ENCODE results near the gene KCNQ4.
A peak's percentile ranks its signal among the peaks of the same experiment; 100 is the strongest.

KCNQ4 gene

DNA sequence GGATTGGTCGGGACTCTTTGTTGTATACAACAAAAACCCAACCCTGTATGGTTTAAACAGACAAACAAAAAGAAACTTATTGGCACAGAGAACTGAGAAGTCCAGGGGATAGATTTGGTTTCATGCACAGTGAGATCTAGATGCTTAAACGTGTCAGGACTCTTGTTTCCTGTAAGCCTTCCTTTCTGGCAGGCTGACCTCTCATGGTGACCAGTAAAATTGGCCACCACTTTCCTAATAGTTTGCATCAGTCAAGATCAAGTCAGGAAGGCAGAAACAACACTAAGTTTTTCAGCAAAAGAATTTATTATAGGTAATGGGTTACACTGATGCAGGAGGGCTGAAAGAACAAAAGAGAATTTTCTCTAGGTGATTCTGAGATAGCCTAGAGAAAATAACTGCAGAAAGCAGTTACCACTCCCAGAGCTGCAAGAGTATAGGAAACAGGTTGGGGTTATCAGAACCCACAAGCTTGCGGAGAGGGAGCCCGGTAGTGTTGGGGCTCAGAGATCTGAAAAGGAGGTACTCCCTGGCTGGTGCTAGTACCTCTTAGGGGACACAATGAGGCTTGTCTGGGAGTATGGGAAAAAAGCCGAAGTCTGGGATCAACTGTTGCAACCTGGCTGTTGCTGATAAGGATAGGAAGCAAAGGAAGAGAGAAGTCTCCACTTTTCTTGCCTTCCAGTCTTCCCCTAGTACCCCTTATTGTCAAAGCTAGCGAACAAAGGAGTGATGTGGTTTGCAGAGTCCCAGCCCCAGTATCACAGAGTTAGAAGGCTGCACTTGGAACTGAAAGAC, 57.1 kb downstream of the KCNQ4 start:
- no peak for DNase-seq (ENCODE audit: low read depth in 2 of 2)

DNA sequence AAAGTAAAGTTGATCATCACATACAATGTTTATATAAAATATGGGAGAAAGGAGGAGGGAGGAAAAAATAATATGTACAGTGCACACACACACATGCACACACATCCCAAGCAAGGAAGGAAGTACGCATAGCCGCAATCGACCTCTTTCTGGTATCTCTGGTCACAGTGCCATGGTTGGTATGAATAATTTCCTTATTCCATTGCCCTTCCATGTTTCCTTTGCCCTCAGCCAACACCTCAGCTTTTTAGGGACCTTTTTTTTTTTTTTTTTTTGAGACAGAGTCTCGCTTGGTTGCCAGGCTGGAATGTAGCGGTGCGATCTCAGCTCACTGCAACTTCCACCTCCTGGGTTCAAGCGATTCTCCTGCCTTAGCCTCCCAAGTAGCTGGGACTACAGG, 58.0 kb downstream of the KCNQ4 start:
- DNase-seq (ENCODE audit: low read depth in 2 of 2) = no peak

DNA sequence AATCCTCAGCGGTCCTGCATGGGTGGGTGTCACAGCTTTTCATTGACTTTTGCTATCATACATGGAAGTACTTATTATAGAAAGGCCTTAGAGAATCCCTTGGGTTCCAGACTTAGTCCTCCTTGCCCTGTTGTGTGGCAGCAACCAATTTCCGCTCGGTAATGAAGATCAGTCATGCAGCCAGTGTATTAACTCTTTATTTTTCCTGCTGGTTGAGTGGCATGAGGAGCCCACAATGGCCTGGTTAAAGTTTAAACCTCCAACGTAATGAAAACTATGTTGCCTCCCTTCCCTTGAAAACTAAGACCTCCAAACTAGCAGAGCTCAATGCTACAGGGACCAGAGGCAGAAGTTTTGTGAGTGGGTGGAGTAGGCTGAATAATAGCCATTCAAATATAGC, 58.6 kb downstream of the KCNQ4 start:
- DNase-seq (ENCODE audit: low read depth in 2 of 2) = no peak

DNA sequence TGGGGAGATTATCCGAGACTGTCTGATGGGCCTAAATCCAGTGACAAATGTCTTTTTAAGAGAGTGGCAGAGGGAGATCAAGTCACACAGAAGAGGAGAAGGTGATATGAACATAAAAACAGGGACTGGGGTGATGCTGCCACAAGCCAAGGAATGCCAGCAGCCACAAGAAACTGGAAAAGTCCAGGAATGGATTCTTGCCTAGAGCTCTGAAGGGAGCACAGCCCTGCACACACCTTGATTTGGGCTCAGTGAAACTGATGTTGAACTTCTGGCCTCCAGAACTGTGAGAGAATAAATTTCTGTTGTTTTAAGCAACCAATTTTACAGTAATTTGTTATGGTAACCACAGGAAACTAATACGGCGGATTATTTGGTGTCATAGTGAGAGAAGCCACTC, 59.1 kb downstream of the KCNQ4 start:
- DNase-seq (ENCODE audit: low read depth in 2 of 2) = no peak

DNA sequence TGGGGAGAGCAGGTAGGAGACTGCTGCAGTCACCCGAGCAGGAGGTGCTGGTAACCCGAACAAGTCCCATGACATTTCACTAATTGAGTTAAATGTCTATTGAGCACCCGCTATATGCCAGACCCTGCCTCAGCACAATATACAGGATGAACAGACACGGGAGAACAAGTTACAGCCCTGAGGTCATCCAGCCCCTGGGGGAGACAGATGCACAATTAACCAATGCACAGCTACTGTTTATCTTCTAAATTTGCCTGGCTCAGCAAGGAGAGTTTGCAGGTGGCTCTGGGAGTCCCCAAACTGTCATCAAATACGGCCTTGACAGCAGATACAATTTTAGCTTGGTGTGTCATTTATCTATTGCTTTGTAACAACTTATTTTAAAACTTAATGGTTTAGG, 60.5 kb downstream of the KCNQ4 start:
- DNase-seq (ENCODE audit: low read depth in 2 of 2) = no peak

DNA sequence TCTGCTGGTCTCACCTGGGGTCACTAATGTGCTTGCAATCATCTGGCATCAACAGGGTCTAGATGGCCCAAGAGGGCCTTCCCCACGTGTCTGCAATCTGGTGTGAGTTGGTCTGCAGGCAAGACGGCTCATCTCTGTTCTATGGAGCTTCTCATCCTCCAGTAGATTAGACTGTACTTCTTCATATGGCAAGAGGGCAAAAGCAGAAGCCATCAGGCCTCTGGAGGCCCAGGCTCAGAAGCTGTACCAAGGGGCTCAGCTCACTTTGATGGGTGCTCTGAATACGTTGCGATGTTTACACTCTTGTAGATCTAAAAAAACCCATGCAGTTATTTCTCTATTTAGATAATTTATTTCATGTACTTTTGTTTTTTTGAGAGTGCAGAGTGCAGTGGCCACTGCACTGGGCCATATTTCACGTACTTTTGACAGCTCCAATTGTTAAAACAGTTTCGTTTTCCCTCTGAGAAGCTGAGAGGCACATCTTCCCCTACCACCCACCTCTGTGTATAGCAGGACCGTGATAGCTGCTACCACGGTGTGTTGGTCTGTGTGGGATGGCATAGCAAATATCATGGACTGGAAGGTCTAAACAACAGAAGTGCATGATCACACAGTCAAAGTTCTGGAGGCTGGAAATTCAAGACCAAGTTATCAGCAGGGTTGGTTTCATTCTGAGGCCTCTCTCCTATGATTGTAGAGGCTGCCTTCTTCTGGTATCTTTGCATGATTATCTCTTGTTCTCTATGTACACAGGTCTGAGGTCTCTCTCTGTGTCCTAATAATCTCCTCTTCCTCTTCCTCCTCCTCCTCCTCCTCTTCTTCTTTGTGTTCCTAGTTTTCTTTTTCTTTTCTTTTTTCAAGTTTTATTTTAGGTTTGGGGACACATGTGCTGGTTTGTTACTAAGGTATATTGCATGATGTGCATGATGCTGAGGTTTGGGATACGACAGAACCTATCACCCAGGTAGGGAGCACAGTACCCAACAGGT, 61.6 kb downstream of the KCNQ4 start:
- DNase-seq (ENCODE audit: low read depth in 2 of 2) = no peak

DNA sequence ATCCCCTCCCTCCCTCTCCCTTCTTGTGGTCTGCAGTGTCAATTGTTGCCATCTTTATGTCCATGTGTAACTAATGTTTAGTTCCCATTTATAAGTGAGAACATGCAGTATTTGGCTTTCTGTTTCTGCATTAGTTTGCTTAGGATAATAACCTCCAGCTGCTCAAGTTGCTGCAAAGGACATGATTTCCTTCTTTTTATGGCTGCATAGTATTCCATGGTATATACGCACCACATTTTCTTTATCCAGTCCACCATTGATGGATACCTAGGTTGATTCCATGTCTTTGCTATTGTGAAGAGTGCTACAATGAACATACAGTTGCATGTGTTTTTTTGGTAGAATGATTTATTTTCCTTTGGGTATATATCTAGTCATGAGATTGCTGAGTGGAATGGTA, 62.3 kb downstream of the KCNQ4 start:
- no peak for DNase-seq (ENCODE audit: low read depth in 2 of 2)

DNA sequence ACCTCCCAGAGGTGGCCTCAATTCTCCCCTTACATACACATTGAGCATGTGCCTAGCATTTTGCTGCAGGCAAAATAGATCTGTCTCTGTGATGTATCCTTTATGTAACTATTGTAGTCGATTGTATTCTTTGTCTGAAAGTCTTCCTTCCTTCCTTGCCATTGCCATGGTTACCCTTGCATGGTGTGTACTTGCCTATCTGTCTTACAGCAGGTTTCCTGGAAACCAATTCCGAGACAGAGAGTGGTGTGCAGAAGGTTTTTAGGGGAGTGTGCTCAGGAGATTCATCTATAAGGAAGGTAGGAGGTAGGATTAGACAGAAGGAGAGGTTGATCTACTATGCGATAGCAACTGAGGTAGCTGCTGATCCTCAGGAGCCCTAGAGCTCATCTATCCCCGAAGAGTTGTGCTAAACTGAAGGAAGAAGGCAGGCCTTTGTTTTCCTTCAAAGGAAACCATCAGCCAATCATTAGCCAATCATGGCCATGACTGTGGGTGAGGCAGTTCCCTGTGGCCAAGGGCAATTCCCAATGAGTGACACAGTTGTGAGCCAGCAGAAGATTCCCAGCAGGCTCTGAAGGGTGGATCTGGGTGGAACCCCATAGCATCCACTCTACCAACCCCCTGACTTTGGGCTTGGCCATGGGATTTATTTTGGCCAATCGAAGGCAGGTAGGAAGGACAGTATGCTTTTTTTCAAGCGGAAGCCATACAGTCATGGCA, 63.6 kb downstream of the KCNQ4 start:
- no peak for DNase-seq (ENCODE audit: low read depth in 2 of 2)

DNA sequence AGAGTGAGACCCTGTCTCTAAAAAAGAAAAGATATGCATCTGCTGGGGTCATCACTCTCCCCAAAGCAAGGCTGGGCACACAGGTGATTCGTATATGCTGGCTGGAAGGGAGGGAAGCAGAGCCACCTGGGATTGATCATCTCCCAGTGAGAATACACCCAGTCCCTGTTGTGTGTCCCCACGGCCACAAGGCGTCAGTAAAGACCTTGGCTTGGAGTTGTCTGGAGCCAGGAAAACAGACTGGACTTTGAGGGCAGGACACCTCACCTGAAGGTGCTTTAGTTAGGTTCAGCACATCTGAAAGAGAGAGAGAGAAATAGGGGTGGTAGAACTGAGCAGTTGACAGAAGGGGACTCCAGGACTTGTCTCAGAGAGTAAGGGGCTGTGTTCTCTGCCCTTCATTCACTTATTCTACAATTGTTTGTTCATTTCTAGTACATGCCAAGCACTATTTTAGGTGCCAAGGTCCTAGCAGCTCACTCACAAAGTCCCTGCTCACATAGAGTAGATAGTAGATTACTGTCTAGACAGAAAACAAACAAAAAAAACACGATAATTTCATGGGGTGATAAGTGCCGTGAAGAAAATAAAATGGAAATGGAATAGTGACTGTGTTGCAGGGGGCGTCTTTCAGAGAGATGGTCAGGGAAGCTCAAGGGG, 65.1 kb downstream of the KCNQ4 start:
- DNase-seq (ENCODE audit: low read depth in 2 of 2) = no peak

DNA sequence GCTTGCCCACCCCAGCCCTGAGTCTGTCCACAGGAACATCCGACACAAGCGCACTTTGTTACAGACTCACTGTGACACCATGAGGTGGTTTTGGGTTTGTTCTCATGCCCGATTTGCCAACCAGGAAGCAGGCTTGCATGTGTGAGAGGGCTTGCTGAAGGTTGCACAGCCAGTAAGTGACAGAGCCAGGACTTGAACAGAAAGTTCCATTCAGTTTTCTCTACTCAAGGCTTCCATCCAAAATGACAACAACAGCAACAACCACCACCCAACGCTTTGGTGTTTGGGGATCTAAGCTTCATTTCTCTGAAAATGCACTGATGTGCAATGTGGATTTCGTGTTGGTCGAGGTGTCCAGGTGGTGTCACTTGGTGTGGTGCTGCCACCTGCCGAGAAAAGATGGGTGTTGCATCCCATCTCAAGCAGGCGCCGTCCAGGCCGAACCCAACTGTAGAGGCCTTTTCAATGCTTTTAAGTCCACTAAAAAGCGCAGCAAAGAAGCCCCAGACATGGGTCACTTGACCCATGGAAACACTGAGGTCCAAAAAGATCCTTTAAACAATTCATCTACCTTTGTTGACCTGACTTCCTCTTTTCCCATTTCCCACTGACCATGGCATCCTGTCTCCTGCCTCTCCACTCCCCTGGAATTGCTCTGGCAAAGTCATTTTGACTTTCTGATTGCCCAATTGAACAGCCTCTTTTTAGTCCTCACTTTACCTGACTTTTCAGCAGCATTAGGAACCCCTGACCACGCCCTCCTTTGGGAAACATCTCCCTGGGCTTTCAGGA, 66.4 kb downstream of the KCNQ4 start:
- peak; percentile 62 to 67 for DNase-seq (ENCODE audit: low read depth in 2 of 2)

DNA sequence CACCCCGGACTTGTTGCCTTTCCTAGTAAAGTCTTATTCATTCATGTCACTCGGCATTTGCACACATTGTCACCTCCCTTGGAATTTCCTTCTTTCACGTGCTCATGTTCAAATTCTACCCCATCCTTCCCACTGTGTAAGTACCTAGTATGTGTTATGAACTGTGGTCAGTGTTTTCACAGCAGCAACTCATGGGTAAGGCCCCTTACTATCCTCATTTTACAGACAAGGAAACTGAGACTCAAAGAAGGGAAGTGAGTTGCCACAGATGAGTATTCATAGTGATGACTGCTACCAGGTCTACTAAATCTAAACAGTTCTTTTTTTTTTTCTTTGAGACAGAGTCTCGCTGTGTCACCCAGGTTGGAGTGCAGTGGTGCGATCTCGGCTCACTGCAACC, 68.1 kb downstream of the KCNQ4 start:
- DNase-seq (ENCODE audit: low read depth in 2 of 2) = no peak

DNA sequence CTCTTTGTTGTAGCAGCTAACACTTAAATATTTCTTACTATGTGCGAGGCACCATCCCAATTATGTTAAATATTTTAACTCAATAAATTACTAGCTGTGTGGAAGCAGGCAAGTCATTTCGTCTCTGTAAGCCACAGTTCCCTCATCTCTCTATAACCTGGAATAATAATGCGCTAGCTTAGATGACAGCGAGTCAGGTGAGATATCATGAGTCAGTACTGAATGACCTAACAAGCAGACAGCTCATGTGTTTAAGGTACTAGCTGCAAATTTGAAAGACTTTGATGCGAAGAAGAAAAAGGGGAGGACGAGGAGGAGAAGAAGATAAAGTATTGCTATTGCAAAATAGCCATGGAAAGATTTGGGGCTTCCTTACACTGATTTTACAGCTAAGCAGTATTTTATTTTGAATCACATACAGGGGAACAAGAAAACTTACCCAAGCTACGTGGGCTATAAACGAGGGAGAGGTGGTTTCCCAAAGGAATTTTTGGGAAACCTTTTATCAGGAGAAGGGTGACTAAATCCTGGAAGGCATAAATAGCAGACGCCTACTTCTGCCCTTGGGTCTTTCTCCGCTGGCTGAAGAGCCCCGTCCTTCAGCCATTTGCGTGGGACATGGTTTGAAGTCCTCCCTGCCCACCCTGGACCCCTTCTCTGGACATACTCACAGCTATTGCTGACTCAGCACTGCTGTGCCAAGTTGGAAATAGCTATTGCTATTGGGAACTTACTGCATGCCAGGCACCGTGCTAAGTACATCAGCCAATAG, 69.7 kb downstream of the KCNQ4 start:
- no peak for DNase-seq (ENCODE audit: low read depth in 2 of 2)

DNA sequence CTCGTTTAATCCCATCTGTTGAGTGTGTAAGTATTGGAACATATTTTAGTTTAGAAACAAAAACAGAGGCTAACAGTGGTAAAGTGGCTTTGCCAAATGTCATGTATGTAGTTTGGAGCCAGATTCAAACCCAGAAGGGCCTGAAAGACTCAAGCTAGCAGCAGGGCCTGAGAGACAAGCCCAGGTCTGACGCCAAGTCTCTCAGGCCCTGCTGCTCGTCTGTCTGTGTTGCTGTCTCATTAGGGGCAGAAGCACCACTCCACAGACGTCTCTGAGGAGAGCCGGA, 70.2 kb downstream of the KCNQ4 start:
- DNase-seq (ENCODE audit: low read depth in 2 of 2) = no peak

DNA sequence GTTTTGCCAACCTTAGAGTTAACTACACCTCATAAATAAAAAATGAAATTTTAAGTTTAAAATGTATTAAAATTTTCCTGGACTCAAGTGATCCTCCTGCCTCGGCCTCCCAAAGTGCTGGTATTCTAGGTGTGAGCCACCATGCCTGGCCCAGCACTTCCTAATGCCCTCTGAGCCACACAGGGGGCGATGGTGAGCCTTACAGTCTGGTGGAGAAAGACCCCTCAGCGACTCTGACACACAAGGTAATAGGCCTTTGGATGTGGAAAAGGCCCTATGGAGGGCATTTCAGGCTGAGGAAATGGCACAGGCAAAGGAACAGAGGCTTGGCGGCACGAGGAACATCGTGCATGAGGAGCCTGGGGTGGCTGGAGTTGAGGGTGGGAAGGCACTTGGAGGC, 71.9 kb downstream of the KCNQ4 start:
- DNase-seq (ENCODE audit: low read depth in 2 of 2) = peak in 1 of 2 donors; percentile 8

DNA sequence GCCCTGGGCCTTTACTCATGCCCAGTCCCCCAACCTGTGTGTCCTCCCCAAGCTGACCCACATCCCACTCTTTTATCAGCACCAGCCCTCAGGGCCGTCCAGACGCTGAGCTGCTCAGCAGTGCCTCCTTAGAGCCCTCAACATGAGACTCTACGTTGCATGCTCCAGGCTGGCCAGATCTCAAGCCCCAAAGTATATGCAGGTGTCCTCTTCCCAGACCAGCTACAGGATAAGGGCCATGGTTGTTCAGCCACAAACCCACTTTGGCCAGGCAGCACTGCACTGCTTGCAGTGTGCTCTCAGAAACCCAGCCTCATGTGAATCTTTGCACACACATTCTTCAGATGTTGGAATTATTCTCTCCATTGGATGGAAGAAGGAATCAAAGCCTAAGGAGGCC, 72.5 kb downstream of the KCNQ4 start:
- DNase-seq (ENCODE audit: low read depth in 2 of 2) = no peak

DNA sequence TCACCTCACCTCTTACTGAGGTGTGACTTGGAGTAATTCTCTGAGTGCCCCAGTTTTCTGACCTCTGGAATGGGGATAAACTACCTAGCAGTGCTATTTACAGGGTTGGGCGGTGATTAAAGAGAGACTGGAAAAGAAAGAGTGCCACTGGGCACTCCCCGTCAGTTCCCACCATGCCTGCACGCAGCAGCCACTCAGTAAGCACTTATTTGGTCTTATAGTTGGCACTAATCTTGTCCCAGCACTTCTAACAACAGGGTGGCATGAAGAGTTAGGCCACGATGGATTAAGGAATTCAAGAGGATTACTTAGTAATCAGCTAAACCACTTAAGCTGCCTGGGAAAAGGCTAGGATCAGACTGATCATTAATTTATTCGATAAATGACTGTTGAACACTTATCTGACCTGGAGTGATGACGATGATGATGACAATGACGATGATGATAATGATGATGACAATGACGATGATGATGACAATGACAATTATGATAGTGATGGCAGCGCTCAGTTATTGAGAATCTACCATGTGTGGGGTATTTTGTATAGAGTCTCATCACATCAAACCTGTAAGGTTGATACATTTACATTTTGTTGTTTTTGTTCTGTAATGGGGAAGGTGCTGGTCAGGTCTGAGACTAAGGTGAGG, 73.2 kb downstream of the KCNQ4 start:
- no peak for DNase-seq (ENCODE audit: low read depth in 2 of 2)

DNA sequence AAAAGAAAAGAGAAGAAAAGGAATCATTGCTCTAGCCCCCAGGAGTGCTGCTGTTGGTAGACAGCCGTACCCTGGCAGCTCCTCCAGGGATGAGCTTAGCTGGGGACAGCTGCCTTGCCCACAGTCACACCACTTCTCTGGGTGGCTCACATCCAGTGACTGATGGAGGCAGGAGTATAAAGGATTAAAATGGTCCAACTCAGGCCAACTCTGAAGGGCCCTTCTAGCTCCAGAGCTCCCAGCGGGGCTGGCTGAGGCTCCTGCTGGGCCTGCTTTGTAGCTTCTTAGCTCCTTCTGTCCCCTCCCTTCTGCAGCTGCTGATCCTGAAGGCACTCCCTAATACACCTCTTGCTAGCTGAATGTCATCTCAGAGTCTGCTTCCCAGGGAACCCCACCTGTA, 74.2 kb downstream of the KCNQ4 start:
- no peak for DNase-seq (ENCODE audit: low read depth in 2 of 2)

DNA sequence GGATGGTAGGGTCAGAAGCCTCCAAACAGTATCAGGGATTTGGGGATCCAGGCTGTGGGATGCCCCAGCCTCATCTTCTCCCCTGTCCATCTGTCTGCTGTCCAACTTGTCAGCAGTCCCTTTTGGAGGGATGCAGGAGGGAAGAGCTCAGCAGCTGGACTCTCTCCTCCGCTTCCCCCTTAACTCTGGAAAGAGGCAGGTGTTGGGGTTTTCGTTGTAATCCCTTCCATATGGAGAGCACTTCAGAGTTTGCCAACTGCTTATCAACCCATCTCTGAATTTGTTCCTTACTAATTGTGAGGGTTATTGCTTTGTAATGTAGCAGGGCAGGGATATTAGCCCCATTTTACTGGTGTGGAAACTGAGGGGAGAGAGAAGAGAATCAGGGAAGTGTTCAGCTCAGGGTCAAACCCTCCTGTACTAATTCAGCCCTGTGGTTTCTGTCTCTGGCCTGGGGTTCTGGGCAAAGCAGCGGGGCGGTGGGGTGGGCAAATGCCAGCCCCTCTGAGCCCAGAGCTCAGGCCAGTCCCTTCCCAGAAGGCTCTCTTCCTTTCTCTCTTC, 75.3 kb downstream of the KCNQ4 start:
- DNase-seq (ENCODE audit: low read depth in 2 of 2) = no peak

DNA sequence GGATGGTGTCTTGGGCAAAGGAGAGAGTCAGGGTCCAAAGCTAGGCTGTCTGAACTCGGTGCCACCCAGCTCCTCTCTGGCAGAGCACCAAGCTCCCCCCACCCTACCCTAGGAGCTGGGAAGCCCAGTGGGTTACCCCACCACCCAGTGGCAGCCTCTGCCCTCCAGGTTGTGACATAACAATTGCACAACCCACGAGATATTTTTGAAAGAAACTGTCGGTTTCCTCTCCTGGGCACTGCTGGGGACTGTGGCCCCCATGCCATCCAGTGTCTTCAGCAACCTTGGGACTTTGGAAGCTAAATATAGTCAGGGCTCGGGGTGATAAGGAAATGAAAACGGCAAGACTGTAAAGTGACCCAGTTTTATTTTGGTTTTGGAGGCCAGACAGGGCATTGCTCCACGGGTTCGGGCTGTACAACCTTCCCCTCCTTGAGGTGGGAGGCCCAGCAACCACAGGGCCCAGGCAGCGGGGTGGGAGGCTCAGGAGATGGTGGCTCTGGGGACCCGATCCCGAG, 77.2 kb downstream of the KCNQ4 start:
- no peak for DNase-seq (ENCODE audit: low read depth in 2 of 2)

Measured in stimulated activated CD8-positive, alpha-beta memory T cell treated with anti-CD3 and anti-CD28 coated beads, Interleukin-2, amount 100 ng/mL, for 1 hour (primary cell).